ENCODE measurements around the gene BRIP1.

BRIP1 gene

GRCh38 chr17:61877837-61878236, 14.5 kb upstream of the BRIP1 start:
- no peak for ATAC-seq

GRCh38 chr17:61875804-61876203, 12.5 kb upstream of the BRIP1 start:
- TF ChIP-seq ZNF70 (CRISPR knock-in tag; IDR thresholded peaks at IDR 0.05) (no peak), ZC3H10 (CRISPR knock-in tag; IDR thresholded peaks at IDR 0.05) (no peak)
- ATAC-seq, result no peak

More at GRCh38 chr17:61877837-61878236, 14.5 kb upstream of the BRIP1 start:
- no peak for TF ChIP-seq ZFP3 (CRISPR knock-in tag; IDR thresholded peaks at IDR 0.05)
- TF ChIP-seq PATZ1 (CRISPR knock-in tag; IDR thresholded peaks at IDR 0.05; ENCODE audit: borderline replicate concordance), result no peak
- no peak for TF ChIP-seq PPARA (CRISPR knock-in tag; IDR thresholded peaks at IDR 0.05; ENCODE audit: borderline replicate concordance)
- no peak for TF ChIP-seq SNAI2 (CRISPR knock-in tag; IDR thresholded peaks at IDR 0.05)
- TF ChIP-seq BACH2 (CRISPR knock-in tag; IDR thresholded peaks at IDR 0.05; ENCODE audit: borderline replicate concordance), result no peak
- no peak for TF ChIP-seq RARB (CRISPR knock-in tag; IDR thresholded peaks at IDR 0.05)
- no peak for TF ChIP-seq OSR1 (CRISPR knock-in tag; IDR thresholded peaks at IDR 0.05)
- no peak for TF ChIP-seq TCF4 (CRISPR knock-in tag; IDR thresholded peaks at IDR 0.05; ENCODE audit: borderline replicate concordance)
- no peak for TF ChIP-seq ZC3H10 (CRISPR knock-in tag; IDR thresholded peaks at IDR 0.05)
- no peak for TF ChIP-seq ZNF70 (CRISPR knock-in tag; IDR thresholded peaks at IDR 0.05)
- TF ChIP-seq TSHZ2 (CRISPR knock-in tag; IDR thresholded peaks at IDR 0.05), result no peak
- no peak for TF ChIP-seq TOX (CRISPR knock-in tag; IDR thresholded peaks at IDR 0.05; ENCODE audit: borderline replicate concordance)
- no peak for TF ChIP-seq ISL1 (CRISPR knock-in tag; IDR thresholded peaks at IDR 0.05)
- TF ChIP-seq POU6F1 (CRISPR knock-in tag; IDR thresholded peaks at IDR 0.05; ENCODE audit: borderline replicate concordance, low read depth), result no peak
- no peak for TF ChIP-seq GLIS3 (CRISPR knock-in tag; IDR thresholded peaks at IDR 0.05)
- no peak for TF ChIP-seq ESRRG (CRISPR knock-in tag; IDR thresholded peaks at IDR 0.05)
- TF ChIP-seq ARNTL (CRISPR knock-in tag; IDR thresholded peaks at IDR 0.05; ENCODE audit: borderline replicate concordance, low read depth), result no peak
- TF ChIP-seq CREB5 (CRISPR knock-in tag; IDR thresholded peaks at IDR 0.05; ENCODE audit: low read depth), result no peak

GRCh38 chr17:61875285-61875684, 12.0 kb upstream of the BRIP1 start:
- no peak for ATAC-seq
- TF ChIP-seq ISL1 (CRISPR knock-in tag; IDR thresholded peaks at IDR 0.05), result peak; percentile 34; the same call in 1 of the 2 replicates
- no peak for TF ChIP-seq ZFP3 (CRISPR knock-in tag; IDR thresholded peaks at IDR 0.05)
- no peak for TF ChIP-seq CREB5 (CRISPR knock-in tag; IDR thresholded peaks at IDR 0.05; ENCODE audit: low read depth)

GRCh38 chr17:61874075-61874474, 10.7 kb upstream of the BRIP1 start:
- ATAC-seq, result no peak
- no peak for TF ChIP-seq CREB5 (CRISPR knock-in tag; IDR thresholded peaks at IDR 0.05; ENCODE audit: low read depth)
- no peak for TF ChIP-seq OSR1 (CRISPR knock-in tag; IDR thresholded peaks at IDR 0.05)
- no peak for TF ChIP-seq TSHZ2 (CRISPR knock-in tag; IDR thresholded peaks at IDR 0.05)
- TF ChIP-seq BACH2 (CRISPR knock-in tag; IDR thresholded peaks at IDR 0.05; ENCODE audit: borderline replicate concordance), result no peak
- TF ChIP-seq CSDC2 (CRISPR knock-in tag; IDR thresholded peaks at IDR 0.05), result no peak
- TF ChIP-seq GLIS3 (CRISPR knock-in tag; IDR thresholded peaks at IDR 0.05), result no peak
- TF ChIP-seq POU6F1 (CRISPR knock-in tag; IDR thresholded peaks at IDR 0.05; ENCODE audit: borderline replicate concordance, low read depth), result no peak
- TF ChIP-seq RARB (CRISPR knock-in tag; IDR thresholded peaks at IDR 0.05), result no peak
- TF ChIP-seq ZNF70 (CRISPR knock-in tag; IDR thresholded peaks at IDR 0.05), result no peak
- no peak for TF ChIP-seq ZFP3 (CRISPR knock-in tag; IDR thresholded peaks at IDR 0.05)
- TF ChIP-seq ZNF8 (CRISPR knock-in tag; IDR thresholded peaks at IDR 0.05), result no peak
- TF ChIP-seq PPARA (CRISPR knock-in tag; IDR thresholded peaks at IDR 0.05; ENCODE audit: borderline replicate concordance), result no peak

Measured in SK-N-SH treated with all-trans-retinoic acid at 6 μM for 48 hours (cell line).